GM20431 (cell line): ENCODE data around the gene RANBP10.
"Not testable (repeated sequence)": the region's sequence is repeated elsewhere in the genome, so short reads cannot be mapped to it uniquely, and the experiment has no call there.

Source experiments
- in situ Hi-C: fragments of 300-500 bp; cut with MseI, MboI; formaldehyde crosslinking; loops from one replicate; pipeline ENCODE4 v1.15.0; 2020; ENCODE audit warnings: low sequenced_read_pairs; ENCODE audit not compliant: unreplicated experiment

RANBP10 gene

DNA sequence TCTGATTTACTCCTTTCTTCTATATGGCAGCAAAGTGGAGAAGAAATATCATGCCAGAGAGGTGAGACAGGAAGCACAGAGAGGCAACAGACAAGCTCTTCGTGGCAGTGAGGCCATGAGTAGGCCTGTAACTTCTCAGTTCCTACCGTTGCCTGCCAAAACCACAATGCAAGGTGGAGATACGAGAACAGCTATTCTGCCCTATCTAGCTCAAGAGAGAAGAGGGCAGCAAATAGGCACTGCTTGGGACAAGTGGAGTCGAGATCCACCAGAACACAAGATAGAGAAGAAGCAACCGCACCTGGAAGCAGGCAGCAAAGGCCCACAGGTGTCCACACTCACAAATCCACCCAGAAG is 24.8 kb downstream of the RANBP10 start:
- in situ Hi-C loops = no loop called here

DNA sequence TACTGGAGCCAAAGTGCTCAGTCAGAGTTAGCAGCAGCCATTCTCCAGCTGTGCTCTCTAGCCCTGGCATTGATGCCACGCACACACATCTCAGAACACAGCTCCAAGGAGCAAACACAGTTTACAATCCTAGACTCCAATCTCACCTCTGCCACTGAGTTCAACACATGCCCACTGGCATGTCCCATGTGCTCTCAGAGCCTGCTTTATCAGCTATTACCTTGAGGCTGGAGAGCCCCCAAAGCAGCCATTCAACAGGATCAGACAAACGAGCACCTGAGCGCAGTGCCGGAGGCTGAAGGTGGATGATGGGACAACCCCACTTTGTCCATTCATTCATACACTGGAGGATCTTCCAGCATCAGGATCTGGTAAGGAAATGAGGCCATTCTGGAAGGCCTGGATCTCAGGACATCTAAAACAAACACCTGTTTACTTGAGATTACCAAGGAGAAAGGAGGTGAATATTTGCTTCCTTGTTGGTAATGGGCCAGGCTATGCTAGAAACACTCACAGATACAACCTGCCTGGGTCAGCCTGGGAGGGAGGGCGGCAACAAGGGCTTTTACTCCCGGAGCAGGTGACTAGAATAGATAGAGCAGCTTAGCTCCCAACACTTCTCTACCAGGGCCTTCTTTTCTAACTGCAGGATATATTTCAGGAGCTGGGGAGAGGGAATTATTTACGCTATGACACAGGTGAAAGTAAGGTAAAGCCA is 25.4 kb downstream of the RANBP10 start:
- in situ Hi-C loops = no loop called here

DNA sequence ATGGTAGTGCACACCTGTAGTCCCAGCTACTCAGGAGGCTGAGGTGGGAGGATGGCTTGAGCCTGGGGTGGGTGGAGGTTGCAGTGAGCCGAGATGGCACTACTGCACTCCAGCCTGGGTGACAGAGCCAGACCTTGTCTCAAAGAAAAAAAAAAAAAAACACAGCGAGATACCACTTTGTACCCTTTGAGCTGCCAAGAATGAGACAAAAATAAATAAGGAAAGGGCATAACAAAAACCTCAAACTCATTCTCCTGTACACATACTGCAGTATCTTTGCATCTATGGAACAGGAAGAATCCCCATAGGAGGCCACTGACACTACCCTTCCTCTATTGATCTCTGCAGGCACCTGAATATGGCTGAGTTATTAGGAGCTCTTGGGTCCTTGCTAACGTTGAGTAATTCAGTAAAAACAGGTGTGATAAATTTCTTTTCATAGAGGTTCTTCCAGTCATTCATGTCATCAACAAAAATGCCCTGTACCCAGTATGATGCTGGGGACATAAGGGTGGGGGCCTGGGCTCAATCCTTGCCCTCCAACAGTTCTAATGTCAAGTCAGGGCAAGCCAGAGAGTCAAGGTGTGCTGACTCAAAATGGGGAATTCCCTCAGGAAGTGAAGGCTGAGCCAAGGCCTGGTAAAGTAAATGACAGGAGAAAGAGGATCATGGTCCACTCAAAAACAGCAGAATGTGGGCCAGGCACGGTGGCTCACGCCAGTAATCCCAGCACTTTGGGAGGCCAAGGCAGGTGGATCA is 26.9 kb downstream of the RANBP10 start:
- in situ Hi-C loops = no loop called here

DNA sequence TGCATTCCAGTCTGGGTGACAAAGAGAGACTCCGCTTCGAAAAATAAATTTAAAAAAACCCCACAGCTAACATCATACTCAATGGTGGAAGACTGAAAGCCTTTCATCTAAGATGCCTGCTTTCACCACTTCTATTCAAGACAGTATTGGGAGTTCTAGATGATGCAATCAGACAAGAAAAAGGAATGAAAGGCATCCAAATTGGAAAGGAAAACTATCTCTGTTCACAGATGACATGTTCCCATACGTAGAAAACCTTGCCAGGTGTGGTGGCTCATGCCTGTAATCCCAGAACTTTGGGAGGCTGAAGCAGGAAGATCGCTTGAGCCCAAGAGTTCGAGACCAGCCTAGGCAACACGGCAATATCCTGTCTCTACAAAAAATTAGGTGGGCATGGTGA is 31.1 kb downstream of the RANBP10 start:
- in situ Hi-C loops = no loop called here

DNA sequence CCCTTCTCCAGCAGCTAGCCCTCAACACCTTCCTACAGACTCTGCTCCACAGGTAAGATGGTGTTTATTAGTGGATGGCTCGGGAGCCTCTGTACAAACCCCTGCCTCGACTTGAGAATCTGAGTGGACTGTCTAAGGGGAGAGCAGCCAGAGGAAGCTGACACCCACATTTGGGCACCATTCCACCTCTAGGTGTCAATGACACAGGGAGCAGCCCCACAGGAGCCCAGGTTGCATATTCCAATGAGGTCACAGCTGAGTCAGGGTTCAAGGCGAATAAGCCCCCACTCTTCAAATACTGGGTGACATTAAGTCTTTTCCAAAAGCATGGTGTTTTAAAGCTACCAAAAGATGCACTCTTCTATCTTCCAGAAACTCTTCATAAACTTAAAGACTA is 31.9 kb downstream of the RANBP10 start:
- in situ Hi-C loops = no loop called here

DNA sequence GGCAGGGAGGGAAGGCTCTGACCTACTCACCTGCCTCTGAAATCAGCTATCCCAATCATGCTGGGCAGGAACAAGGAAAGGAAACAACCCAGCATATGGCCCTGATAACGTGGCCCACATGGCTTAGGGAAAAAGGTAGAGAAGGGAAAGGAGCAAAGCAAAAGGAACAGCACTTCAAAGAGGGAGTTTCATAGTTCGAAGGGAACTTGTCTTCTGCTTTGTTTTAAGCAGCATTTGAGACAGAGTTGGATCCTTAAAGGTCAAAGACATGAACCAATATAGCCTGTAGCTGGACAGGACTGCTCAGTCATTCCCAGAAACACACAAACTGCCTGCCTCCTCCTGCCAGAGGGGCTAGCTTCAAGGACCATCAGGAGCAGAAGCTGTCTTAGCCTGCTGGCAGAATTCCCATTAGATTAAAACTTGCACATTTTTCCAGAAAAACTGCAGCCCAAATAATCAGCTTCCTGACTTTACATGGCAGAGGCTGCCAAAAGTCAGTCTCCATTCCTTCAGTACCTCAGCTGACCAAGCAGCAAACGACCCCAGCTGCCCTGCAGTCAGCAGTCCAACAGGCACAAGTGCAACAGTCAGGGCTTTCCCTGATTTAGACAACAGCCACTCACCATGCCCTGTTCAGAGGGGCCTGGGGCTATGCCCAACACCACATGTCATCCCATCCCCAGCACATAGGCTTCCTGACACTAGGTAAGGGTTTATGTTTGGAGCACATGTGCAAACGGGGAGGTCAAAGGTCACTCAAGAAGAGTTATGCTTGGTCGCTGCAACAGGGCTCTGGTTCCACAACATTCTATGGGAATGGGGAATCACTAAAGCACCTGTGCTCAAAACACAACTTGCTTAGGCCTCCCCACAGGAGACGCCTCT is 32.5 kb downstream of the RANBP10 start:
- in situ Hi-C loops = no loop called here

DNA sequence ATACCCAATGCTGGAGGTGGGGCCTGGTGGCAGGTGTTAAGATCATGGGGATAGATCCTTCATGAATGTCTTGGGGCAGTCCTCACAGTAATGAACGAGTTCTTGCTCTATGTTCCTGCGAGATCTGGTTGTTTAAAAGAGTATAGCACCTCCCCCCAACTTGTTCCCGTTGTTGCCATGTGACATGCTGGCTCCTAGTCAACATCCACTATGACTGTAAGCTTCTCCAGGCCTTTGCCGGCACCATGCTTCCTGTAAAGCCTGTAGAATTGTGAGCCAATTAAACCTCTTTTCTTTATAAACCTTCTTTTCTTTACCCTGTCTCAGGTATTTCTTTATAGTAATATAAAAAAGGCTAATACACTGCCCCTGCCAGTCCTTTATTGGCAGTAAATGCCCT is 33.3 kb downstream of the RANBP10 start:
- in situ Hi-C loops = no loop called here

DNA sequence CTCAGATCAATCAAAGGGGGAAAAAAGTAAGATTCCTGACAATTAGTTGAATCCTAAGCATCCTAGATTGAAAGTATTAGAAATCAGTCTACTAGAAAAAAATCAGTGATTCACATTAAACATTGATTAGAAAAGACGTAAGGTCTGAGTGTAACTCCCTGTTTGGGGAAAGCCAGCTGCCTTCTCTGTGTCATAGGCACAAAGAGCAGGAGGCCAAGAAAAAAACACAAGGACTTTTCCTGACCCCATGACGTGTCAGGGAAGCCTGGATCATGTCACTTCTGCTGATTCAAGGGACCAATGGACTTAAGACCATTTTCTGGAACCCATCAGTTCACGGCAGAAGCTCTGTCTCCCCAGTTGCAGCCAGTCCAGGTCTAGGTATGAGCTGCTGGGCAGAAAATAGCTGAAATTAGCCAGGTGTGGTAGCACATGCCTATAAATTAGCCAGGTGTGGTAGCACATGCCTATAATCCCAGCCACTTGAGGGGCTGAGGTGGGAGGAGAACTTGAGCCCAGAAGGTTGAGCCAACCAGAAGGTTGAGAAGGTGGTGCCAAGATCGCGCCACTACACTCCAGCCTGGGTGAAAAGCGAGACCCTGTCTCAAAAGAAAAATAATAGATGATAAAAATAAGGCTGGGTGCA is 35.9 kb downstream of the RANBP10 start:
- in situ Hi-C loops = no loop called here

DNA sequence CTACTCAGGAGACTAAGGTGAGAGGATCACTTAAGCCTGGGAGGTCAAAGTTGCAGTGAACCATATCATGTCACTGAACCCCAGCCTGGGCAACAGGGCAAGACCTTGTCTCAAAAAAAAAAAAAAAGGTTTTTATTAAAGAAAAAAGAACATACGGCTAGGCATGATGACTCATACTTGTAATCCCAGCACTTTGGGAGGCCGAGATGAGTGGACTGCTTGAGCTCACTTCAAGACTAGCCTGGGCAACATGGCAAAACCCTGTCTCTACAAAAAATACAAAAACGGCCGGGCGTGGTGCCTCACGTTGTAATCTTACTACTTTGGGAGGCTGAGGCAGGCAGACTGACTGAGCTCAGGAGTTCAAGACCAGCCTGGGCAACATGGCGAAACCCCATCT is 38.4 kb downstream of the RANBP10 start:
- in situ Hi-C loops = no loop called here

DNA sequence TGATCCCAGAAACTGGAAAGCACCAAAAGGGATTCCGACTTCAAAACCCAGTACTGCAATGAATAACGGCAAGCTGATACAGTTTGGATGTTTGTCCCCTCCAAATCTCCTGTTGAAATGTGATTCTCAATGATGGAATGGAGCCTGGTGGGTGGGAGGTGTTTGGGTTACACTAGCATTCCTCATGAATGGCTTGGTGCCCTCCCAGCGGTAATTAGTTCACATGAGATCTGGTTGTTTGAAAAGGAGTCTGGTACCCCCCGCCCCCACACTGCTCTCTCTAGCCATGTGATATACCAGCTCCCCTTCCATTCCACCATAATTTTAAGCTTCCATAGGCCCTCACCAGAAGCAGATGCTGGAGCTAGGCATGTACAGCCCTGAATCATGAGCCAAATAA is 40.1 kb downstream of the RANBP10 start:
- in situ Hi-C loops = no loop called here

DNA sequence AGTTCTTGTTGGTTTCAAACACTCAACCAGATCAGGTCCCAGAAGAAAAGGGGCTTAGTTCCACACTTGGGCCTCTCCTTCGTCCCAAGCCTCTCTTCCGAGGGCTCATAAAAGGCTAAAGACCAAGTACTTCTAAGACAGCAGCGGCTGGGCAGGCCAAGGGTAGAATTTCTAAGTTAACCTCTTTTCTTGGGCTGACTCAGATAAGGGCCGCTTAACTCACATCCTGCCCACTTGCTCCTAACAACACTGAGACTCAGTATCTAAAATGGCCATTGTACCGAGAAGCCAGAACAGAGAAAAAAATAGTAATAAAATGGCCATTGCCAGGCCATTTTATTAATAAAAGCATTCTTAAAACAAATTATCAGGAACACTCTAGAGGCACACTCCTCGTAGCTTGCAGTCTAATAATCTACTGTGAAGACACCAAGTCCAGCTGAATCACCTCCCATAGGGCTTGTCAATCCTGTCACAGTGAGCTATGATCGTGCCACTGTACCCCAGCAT is 42.1 kb downstream of the RANBP10 start:
- in situ Hi-C loops = no loop called here

DNA sequence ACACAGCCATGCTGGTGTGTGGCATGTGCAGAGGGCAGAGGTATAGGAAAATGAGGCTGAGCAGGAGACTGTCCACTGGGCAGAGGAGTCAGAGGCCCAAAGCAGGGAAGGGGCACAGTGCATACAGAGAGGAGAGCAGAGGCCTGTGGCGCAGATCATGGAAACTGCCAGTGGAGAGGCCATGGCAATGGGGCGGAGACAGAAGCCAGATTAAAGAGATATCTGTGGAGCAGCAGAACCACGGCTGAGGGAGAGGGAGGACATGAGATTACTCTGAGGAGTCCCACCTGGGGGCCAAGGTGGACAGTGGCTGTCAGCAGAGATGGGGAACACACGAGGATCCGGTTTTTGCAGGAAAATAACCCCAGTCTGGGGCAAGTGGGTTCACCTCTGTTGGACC is 43.3 kb downstream of the RANBP10 start:
- in situ Hi-C loops = no loop called here

DNA sequence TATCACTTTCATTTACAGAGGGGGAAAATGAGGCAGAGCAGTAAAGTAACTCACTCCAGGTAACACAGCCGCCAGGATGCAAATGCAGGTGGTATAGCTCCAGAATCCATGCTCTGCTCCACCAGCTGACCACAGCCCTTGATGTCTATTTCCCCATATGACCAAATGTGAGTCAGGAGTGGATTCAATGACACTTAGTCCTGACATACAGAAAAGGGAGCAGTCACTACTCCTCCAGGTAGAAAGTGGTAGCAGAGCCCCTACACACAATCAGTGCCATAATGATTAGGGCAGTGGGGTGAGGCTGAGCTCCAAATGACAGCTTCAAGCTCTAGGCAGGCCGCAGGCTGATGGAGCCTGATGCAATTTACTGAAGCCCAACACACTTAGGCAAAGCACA is 44.0 kb downstream of the RANBP10 start:
- in situ Hi-C loops = no loop called here

DNA sequence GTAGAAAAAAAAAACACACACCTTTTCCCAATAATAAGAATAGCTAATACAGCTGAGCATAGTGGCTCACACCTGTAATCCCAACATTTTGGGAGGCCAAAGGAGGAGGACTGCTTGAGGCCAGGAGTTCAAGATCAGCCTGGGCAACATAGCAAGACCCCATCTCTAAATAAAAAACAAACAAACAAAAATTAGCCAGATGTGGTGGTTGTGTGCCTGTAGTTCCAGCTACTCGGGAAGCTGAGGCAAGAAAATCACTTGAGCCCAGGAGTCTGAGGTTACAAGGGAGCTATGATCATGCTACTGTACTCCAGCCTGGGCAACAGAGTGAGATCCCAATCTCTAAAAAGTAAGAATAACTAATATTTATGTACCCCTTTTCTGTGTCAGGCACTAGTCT is 44.4 kb downstream of the RANBP10 start:
- in situ Hi-C loops = no loop called here

DNA sequence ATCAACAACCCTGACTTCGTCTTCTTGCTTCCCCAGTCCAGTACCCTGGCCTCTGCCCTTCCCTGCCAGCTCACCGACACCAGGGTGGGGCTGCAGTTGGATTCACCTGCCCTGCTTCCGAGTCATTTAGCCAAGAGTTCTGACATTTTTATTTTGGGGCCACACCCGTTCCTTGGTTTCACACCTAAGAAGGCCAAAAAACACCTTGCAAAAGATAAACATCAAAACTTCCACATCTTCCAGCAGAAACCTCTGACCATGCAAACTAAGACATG is 45.5 kb downstream of the RANBP10 start:
- in situ Hi-C loops = no loop called here

DNA sequence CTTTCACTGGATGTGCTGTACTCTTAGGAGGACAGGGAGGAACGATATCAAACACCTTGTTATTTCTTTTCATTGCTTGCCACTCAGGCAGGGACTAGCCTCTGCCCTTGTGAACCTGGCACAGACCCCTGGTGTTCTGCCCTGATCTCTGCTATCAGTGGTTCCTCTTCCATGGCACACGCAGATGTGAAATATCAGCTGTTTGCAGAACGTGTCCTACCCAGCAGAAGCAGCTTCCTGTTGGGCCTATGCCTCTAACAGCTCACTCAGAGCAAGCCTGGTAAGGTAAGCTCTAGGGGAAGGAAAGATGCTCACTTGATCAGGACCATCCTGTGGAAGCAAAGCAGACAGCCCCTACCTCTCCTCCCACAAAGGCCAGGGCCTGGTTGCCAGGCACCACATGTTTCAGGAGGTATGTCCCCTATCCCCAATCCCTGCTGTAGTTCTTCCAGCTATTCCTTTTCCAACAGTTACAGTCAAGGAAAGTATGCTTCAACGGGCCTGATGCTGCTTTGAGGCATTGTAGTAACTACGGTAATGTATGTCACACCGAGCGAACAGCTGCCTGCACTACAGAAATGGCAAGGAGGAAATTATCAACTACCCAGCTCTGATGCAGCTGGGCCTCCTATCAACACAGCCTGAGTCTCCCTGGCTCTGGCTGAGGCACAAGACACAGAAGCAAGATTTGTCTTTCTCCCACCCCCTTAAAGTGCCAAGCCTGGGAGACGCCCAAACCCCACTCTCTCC is 46.0 kb downstream of the RANBP10 start:
- in situ Hi-C loops = no loop called here

DNA sequence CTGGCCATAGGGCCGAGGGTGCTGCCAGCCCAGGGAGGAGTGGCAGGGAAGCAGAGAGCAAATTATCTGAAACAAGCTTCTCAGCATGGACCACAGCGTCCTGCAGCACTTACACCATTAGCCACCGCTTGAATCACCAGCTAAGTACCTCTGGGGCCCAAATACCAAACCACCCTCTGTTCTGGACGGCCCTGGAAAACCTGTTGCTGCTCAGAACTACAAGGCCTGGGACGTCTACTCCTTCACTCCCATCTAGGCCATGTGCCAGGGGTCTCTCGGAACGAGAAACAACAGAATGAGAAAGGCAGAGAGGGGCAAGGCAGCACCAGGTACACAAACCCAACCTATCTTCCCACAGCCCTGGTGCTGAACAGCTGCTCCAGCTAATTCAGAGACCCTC is 47.4 kb downstream of the RANBP10 start:
- in situ Hi-C loops = no loop called here

DNA sequence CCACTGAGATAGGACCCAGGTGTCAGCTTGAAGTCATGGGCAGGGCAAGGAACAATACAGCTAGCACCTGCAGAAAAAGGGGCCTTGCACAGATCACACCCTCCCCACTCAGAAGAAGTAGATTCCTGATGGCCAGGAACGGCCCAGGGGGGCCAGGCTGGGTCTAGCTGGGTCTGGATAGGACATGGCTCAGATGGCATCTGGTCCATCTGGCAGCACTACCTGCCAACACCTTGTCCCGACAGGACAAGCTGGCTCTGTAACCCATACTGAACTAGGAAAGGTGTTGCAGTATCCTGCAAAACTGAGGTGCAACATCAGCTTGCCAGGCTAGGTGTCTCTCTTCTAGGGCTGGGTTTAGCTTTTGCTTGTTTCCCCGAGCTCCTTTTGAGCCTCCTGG is 48.4 kb downstream of the RANBP10 start:
- in situ Hi-C loops = no loop called here

DNA sequence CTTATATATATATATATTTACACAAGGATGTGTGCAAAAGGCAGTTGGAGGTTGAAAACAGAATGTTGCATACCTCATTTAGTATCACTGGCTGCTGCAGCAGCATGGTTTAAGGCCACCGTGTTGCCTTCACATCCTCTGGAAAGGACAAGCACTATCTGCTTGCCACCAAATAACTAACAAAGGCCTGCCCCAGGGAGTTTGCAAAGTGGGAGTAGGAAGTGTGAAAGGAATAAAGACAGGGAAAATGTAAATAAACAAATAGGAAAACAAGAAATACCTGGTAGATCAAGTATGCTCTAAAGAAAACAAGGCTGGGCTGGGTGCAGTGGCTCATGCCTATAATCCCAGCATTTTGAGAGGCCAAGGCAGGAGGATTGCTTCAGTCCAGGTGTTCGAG is 53.7 kb downstream of the RANBP10 start:
- in situ Hi-C loops = no loop called here

DNA sequence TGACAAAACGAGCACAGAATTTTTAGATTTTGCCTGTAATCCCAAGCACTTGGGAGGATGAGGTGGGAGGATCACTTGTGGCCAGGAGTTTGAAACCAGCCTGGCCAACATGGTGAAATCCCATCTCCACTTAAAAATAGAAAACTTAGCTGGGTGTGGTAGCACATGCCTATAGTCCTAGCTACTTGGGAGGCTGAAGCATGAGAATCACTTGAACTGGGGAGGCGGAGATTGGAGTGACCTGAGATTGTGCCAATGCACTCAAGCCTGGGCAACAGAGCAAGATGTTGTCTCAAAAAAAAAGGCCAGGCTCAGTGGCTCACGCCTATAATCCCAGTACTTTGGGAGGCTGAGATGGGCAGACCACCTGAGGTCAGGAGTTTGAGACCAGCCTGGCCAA is 55.0 kb downstream of the RANBP10 start:
- in situ Hi-C loops = not testable (repeated sequence)
